GM12875 (cell line): Measurements from ENCODE around the gene CLSTN3.

Experiments used
- H3K4me3 ChIP-seq: one replicate; pipeline ENCODE4 v1.5.1; 2011; ENCODE audit warnings: low read depth, low read length, control low read depth
- TF ChIP-seq, protein P1 (sequence below): IDR thresholded peaks from 2 replicates; pipeline ENCODE4 v1.5.1; 2011; ENCODE audit warnings: low read depth, mild to moderate bottlenecking, control low read depth, inconsistent platforms, low read length, moderate library complexity, borderline replicate concordance; ENCODE audit not compliant: insufficient read depth

The CLSTN3 gene

DNA sequence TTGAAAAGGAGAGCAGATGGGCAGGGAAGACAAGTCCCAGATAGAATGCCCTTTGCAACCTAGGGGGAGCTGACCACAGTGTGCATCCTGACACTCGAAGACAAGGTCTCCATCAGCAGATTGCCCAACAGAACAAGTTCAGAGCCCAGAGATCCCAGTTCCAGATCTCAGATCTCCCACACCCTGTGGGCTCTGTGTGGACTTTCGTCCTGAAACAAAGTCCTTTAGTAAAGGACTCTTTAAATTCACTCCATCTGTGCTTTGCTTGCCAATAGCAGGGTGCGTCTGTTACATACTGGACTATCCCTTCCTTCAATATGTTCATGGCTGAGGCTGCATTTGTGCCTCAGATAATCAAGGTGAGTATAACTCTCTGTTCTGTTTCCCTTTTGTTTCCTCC is 12.5 kb upstream of the CLSTN3 start:
- TF ChIP-seq, protein P1, sequence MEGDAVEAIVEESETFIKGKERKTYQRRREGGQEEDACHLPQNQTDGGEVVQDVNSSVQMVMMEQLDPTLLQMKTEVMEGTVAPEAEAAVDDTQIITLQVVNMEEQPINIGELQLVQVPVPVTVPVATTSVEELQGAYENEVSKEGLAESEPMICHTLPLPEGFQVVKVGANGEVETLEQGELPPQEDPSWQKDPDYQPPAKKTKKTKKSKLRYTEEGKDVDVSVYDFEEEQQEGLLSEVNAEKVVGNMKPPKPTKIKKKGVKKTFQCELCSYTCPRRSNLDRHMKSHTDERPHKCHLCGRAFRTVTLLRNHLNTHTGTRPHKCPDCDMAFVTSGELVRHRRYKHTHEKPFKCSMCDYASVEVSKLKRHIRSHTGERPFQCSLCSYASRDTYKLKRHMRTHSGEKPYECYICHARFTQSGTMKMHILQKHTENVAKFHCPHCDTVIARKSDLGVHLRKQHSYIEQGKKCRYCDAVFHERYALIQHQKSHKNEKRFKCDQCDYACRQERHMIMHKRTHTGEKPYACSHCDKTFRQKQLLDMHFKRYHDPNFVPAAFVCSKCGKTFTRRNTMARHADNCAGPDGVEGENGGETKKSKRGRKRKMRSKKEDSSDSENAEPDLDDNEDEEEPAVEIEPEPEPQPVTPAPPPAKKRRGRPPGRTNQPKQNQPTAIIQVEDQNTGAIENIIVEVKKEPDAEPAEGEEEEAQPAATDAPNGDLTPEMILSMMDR: no peak
- no peak overlapping the region for H3K4me3 ChIP-seq

- TF ChIP-seq, protein P1: no peak
- no peak overlapping the region for H3K4me3 ChIP-seq
These were observed 11.3 kb upstream of the CLSTN3 start for GRCh38 chr12:7118881-7119280.

GRCh38 chr12:7120166-7120565 is 10.0 kb upstream of the CLSTN3 start:
- TF ChIP-seq, protein P1: no peak
- no peak overlapping the region for H3K4me3 ChIP-seq

- H3K4me3 ChIP-seq: no peak overlapping the region
These were observed 8.8 kb upstream of the CLSTN3 start for GRCh38 chr12:7121324-7121723.

DNA sequence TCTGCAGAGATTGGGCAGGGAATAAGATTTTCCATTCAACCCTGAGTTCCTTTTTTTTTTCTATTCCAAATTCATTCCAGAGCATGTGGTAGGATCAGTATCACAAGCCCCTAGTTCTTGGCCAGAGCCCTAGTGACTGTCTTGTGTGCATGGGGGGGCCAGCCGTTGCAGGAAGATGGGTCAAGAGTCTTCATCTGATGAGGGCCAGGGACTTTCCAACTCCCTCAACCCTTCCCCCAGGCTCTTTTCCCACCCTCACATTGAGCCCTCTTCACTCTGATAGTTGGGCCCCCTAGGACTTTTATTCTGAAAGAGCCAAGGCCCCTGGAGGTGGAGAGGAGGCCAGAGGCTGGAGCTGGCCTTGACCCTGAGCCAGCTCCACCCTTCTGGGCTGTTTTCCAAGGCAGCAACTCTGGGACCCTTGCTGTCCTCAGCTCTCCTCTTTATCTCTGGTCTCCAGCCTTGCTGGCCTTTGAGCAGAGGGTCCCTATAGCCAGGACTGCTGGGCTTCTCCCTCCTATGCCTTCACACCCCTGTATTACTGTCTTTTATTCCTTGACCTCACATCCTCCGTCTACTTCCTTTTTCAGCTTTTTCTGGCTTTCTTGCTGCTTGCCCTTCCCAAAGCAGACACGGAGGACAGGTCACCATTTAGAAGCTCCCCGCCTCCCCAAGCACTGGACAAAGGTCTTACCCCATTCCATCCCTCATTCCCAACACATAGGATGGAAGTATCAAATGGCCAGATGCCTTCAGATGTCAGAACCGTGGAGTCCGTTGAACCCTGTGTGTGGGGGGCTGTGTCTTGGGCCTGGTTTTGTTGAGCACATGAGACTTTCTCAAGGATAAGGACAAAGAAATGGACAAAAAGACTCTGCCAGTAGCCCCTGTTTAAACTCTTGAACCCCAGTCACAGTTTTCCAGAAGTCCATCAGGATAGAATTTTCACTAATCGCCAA is 7.1 kb upstream of the CLSTN3 start:
- TF ChIP-seq, protein P1: no peak

More at GRCh38 chr12:7121324-7121723, 8.8 kb upstream of the CLSTN3 start:
- TF ChIP-seq, protein P1: no peak

DNA sequence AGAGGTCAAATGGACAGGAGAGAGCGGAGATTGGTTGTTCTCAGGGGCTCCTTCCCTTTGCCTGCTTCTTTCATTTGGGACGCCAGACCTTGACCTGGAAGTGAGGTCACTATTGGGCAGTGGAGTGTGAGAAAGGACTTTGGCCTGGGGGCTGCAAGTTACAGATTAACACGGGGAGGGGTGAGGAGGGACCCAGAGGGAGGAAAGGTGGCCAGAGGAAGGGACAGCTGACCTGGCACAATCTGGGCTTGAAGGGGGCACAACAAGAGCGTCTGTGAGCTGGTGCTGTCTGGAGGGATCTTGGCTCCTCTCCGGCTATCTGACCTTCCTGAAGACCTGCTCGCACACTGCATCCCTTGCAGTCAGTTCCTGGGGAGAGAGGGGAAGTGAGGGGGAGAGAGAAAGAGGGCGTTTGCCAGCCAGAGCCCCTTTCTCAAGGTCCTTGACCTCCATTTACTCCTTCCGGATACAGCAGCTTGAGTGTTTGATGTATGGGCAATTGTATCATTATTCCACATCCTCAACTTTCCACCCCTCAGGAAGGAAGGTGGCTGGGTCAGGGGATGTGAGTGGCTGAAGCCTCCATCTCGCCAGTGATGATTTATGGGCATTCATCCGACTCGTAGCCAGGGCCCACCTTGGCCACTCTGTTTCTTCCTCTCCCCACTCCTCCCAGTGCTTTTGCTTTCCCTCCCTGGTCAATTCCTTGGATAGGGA is 6.2 kb upstream of the CLSTN3 start:
- TF ChIP-seq, protein P1: no peak
- H3K4me3 ChIP-seq: no peak overlapping the region

More for the DNA sequence above, 7.1 kb upstream of the CLSTN3 start:
- no peak overlapping the region for H3K4me3 ChIP-seq
